Fibroblast of lung (primary cell): ENCODE data around the gene PACSIN1. TPM values are rescaled to one million over a fixed set of nuclear protein-coding genes. Genes with fewer than 3 reads are reported as not detected.

ENCODE experiments used
- DNase-seq, 2 donors: peaks; one replicate each; pipeline versions ENCODE4 v3.0.0 to v3.0.0-alpha.2; 2010; ENCODE audit warnings: low read depth in 2 of 2
- H2AFZ ChIP-seq: 2 replicates; pipeline ENCODE4 v1.5.1; 2012; ENCODE audit warnings: low read length, control low read depth, inconsistent platforms
- H3K27ac ChIP-seq: 2 replicates; pipeline ENCODE4 v1.5.1; 2011; ENCODE audit warnings: low read length, control low read depth; ENCODE audit not compliant: insufficient read depth
- H3K27me3 ChIP-seq: 2 replicates; pipeline ENCODE4 v1.5.1; 2011; ENCODE audit warnings: mild to moderate bottlenecking, low read length; ENCODE audit not compliant: control insufficient read depth, insufficient read depth
- H3K36me3 ChIP-seq: 2 replicates; pipeline ENCODE4 v1.5.1; 2011; ENCODE audit warnings: low read length; ENCODE audit not compliant: control insufficient read depth, insufficient read depth
- H3K4me1 ChIP-seq: 2 replicates; pipeline ENCODE4 v1.5.1; 2011; ENCODE audit warnings: low read length; ENCODE audit not compliant: control insufficient read depth, insufficient read depth; ENCODE audit errors: extremely low read depth
- H3K4me2 ChIP-seq: 2 replicates; pipeline ENCODE4 v1.5.1; 2011; ENCODE audit warnings: low read length, control low read depth; ENCODE audit not compliant: insufficient read depth; ENCODE audit errors: extremely low read depth
- H3K4me3 ChIP-seq, 4 experiments: fragments of 200-600 bp in 1 of 4; sonication (generic) in 1 of 4; replicated peaks in 1 of 4; 2 replicates each; pipeline ENCODE4 v1.5.1; 2011 to 2016; ENCODE audit warnings: low read length in 4 of 4, low read depth in 3 of 4, mild to moderate bottlenecking in 3 of 4, control low read depth in 2 of 4, inconsistent platforms in 1 of 4, mixed read lengths in 1 of 4; ENCODE audit not compliant: insufficient read depth in 1 of 4; ENCODE audit errors: control extremely low read depth in 1 of 4
- H3K79me2 ChIP-seq: 2 replicates; pipeline ENCODE4 v1.5.1; 2012; ENCODE audit warnings: mild to moderate bottlenecking, low read length, inconsistent platforms; ENCODE audit not compliant: control insufficient read depth, insufficient read depth
- H3K9ac ChIP-seq: 2 replicates; pipeline ENCODE4 v1.5.1; 2011; ENCODE audit warnings: mild to moderate bottlenecking, low read length, control low read depth; ENCODE audit not compliant: insufficient read depth
- H3K9me3 ChIP-seq: 2 replicates; pipeline ENCODE4 v1.5.1; 2012; ENCODE audit warnings: low read depth, low read length; ENCODE audit not compliant: control insufficient read depth, insufficient read depth
- H4K20me1 ChIP-seq: 2 replicates; pipeline ENCODE4 v1.5.1; 2011; ENCODE audit warnings: low read length; ENCODE audit not compliant: control insufficient read depth, insufficient read depth; ENCODE audit errors: extremely low read depth
- CTCF ChIP-seq, 2 donors: IDR thresholded peaks in 1 of 2; conservative IDR thresholded peaks in 1 of 2; 1 replicate in 1 of 2; 2 replicates in 1 of 2; pipeline ENCODE4 v1.5.1; 2011 to 2012; ENCODE audit warnings: low read length in 2 of 2, control low read depth in 1 of 2, inconsistent platforms in 1 of 2, low read depth in 1 of 2, mild to moderate bottlenecking in 1 of 2
- EZH2 ChIP-seq: IDR thresholded peaks from 2 replicates; pipeline ENCODE4 v1.5.1; 2012; ENCODE audit warnings: low read length, control low read depth, mild to moderate bottlenecking; ENCODE audit errors: missing control alignments
- polyA plus RNA-seq, 2 donors: library from polyadenylated mRNA; depleted of rRNA in 1 of 2; stranded (reverse) in 1 of 2; unstranded in 1 of 2; fragments of >200 nt; gene quantifications; 2 replicates each; pipeline ENCODE4 v1.2.1, GENCODE V29; 2011 to 2012; ENCODE audit warnings: missing spikeins in 1 of 2
- total RNA-seq: library from RNA; depleted of rRNA; stranded (reverse); fragments of >200 nt; gene quantifications from 2 replicates; pipeline ENCODE4 v1.2.1, GENCODE V29; 2014

PACSIN1 gene
- total and polyA plus RNA-seq, 2 donors (not counting 1 experiment from before 2014, with no cell fraction given), result under 0.01 TPM; not detected in 1

- Histone ChIP-seq H3K27me3 (peaks cover 19% of the 10 kb centered on the region), H3K9me3 (no peaks in the 10 kb centered on the region), H3K4me2 (no peak overlapping the region), H3K79me2 (no peaks in the 10 kb centered on the region), H2AFZ (no peak overlapping the region), H3K4me3 (no peak overlapping the region), H4K20me1 (no peaks in the 10 kb centered on the region), H3K4me1 (no peaks in the 10 kb centered on the region), H3K27ac (no peak overlapping the region), H3K9ac (no peak overlapping the region), H3K36me3 (no peaks in the 10 kb centered on the region)
- no peak for TF ChIP-seq EZH2
- no peak for TF ChIP-seq CTCF (conservative IDR thresholded peaks at IDR 0.05 in 1 of 2, IDR thresholded peaks at IDR 0.05 in 1 of 2; ENCODE audit: low read depth in 1 of 2, low read length in 2 of 2)
- DNase-seq, result no peak
Measured at GRCh38 chr6:34468378-34468892, 2.6 kb downstream of the PACSIN1 start.

- peaks cover 19% of the 10 kb centered on the region for H3K27me3 ChIP-seq
- H3K9ac ChIP-seq, result no peak overlapping the region
- no peaks in the 10 kb centered on the region for H3K79me2 ChIP-seq
- H3K9me3 ChIP-seq, result no peaks in the 10 kb centered on the region
- H2AFZ ChIP-seq, result no peak overlapping the region
- no peak overlapping the region for H3K4me3 ChIP-seq
- H3K27ac ChIP-seq, result no peak overlapping the region
- no peaks in the 10 kb centered on the region for H4K20me1 ChIP-seq
- no peaks in the 10 kb centered on the region for H3K36me3 ChIP-seq
- no peak overlapping the region for H3K4me2 ChIP-seq
- DNase-seq, result no peak
- no peaks in the 10 kb centered on the region for H3K4me1 ChIP-seq
- TF ChIP-seq CTCF (conservative IDR thresholded peaks at IDR 0.05 in 1 of 2, IDR thresholded peaks at IDR 0.05 in 1 of 2; ENCODE audit: low read depth in 1 of 2, low read length in 2 of 2) (no peak), EZH2 (no peak)
Measured at GRCh38 chr6:34469499-34469898, 3.6 kb downstream of the PACSIN1 start.

GRCh38 chr6:34472425-34472824, 6.5 kb downstream of the PACSIN1 start:
- TF ChIP-seq EZH2, result no peak
- H3K36me3 ChIP-seq, result no peaks in the 10 kb centered on the region
- no peak overlapping the region for H3K27ac ChIP-seq
- H3K9ac ChIP-seq, result no peak overlapping the region
- H3K27me3 ChIP-seq, result no peaks in the 10 kb centered on the region
- H3K79me2 ChIP-seq, result no peaks in the 10 kb centered on the region
- no peak overlapping the region for H3K4me2 ChIP-seq
- no peak overlapping the region for H2AFZ ChIP-seq
- no peak overlapping the region for H3K4me3 ChIP-seq
- H3K4me1 ChIP-seq, result no peaks in the 10 kb centered on the region
- no peak for DNase-seq
- H4K20me1 ChIP-seq, result no peaks in the 10 kb centered on the region
- H3K9me3 ChIP-seq, result no peaks in the 10 kb centered on the region
